Measurements from ENCODE around the gene ATP8B1. TPM values are rescaled to one million over a fixed set of nuclear protein-coding genes. Genes with fewer than 3 reads are reported as not detected.

Gene ATP8B1
- total RNA-seq, 1 experiment from 2014 or later, result 24.8 TPM

DNA sequence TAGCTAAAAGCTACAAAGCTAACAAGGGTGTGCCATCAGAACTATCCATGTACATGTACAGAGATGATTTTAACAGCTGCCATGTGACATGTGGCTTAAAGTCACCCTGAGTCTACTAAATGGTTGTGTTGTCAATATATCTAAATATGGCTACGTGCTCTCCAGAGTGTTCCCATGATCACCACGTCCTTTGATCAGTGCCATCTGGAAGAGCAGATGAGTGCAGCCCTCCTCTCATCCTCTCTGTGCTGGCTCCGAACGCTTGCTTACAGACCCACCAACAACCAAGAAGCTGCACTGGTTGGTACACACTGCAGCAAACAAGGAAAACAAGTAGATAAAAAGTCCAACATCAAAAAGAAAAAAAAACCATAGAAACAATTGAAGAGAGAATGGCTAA lies 92.9 kb downstream of the ATP8B1 start:
- Histone ChIP-seq H3K9me3 (ENCODE audit: low read length) (no peaks in the 10 kb centered on the region), H3K79me2 (ENCODE audit: low read length) (peaks cover 21% of the 10 kb centered on the region), H3F3A (ENCODE audit: low read length, unreplicated experiment) (no peaks in the 10 kb centered on the region), H3K27me3 (ENCODE audit: low read length) (no peaks in the 10 kb centered on the region), H3K4me1 (ENCODE audit: insufficient read depth, low read length) (peaks cover 36% of the 10 kb centered on the region), H3K4me2 (ENCODE audit: low read length) (no peak overlapping the region), H3K36me3 (ENCODE audit: low read depth, low read length) (no peaks in the 10 kb centered on the region; the same call in 1 of the 2 replicates), H3K9ac (ENCODE audit: low read length) (no peak overlapping the region), H2AFZ (ENCODE audit: low read length) (no peak overlapping the region), H4K20me1 (ENCODE audit: low read length) (no peaks in the 10 kb centered on the region), H3K9me2 (replicated peaks; ENCODE audit: low read length) (no peaks in the 10 kb centered on the region), H3K27ac (ENCODE audit: low read length) (no peak overlapping the region), H3K4me3 (ENCODE audit: low read length) (no peak overlapping the region)
- BruUV-seq (replicated peaks), result no TSS peak
- TF ChIP-seq EZH2 (IDR thresholded peaks at IDR 0.05; ENCODE audit: low read length, unreplicated experiment) (no peak), EZH2phosphoT487 (IDR thresholded peaks at IDR 0.05; ENCODE audit: borderline replicate concordance, low read length) (no peak)
- TF ChIP-seq, protein P1, sequence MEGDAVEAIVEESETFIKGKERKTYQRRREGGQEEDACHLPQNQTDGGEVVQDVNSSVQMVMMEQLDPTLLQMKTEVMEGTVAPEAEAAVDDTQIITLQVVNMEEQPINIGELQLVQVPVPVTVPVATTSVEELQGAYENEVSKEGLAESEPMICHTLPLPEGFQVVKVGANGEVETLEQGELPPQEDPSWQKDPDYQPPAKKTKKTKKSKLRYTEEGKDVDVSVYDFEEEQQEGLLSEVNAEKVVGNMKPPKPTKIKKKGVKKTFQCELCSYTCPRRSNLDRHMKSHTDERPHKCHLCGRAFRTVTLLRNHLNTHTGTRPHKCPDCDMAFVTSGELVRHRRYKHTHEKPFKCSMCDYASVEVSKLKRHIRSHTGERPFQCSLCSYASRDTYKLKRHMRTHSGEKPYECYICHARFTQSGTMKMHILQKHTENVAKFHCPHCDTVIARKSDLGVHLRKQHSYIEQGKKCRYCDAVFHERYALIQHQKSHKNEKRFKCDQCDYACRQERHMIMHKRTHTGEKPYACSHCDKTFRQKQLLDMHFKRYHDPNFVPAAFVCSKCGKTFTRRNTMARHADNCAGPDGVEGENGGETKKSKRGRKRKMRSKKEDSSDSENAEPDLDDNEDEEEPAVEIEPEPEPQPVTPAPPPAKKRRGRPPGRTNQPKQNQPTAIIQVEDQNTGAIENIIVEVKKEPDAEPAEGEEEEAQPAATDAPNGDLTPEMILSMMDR (conservative IDR thresholded peaks at IDR 0.05; ENCODE audit: low read depth, low read length), result no peak
- CTCF ChIA-PET, result no interaction called here
- intact Hi-C loops (cut with micrococcal nuclease), result no loop called here
- no peak for DNase-seq
- ATAC-seq, result no peak
- POLR2A ChIA-PET (ENCODE audit: unreplicated experiment), result no interaction called here

DNA sequence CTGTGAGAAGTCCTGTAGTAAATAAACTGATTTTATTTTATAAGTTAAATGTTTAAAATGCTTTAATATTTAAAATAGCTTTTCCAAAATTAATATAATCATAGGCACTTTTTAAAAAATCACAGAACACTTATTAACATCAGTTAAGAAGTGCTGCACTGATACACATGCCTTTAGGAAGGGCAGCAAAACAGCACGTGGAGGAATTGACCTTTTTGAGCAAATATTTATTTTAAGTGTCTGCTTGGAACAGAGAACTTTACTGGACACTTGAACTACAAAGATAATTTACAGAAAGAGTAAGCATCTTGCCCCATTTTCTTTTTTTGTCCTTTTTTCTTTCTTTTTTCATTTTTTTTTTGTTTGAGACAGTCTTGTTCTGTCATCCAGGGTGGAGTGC lies 93.8 kb downstream of the ATP8B1 start:
- Histone ChIP-seq H3K9ac (ENCODE audit: low read length) (no peak overlapping the region), H2AFZ (ENCODE audit: low read length) (no peak overlapping the region), H3K4me3 (ENCODE audit: low read length) (no peak overlapping the region), H4K20me1 (ENCODE audit: low read length) (no peaks in the 10 kb centered on the region), H3K27ac (ENCODE audit: low read length) (no peak overlapping the region), H3K79me2 (ENCODE audit: low read length) (peaks cover 12% of the 10 kb centered on the region), H3K9me3 (ENCODE audit: low read length) (no peaks in the 10 kb centered on the region), H3F3A (ENCODE audit: low read length, unreplicated experiment) (no peaks in the 10 kb centered on the region), H3K4me1 (ENCODE audit: insufficient read depth, low read length) (peaks cover 32% of the 10 kb centered on the region), H3K4me2 (ENCODE audit: low read length) (no peak overlapping the region), H3K27me3 (ENCODE audit: low read length) (no peaks in the 10 kb centered on the region), H3K9me2 (replicated peaks; ENCODE audit: low read length) (no peaks in the 10 kb centered on the region), H3K36me3 (ENCODE audit: low read depth, low read length) (no peaks in the 10 kb centered on the region; the same call in 1 of the 2 replicates)
- intact Hi-C loops (cut with micrococcal nuclease), result no loop called here
- DNase-seq (no peak), ATAC-seq (no peak)
- POLR2A ChIA-PET (ENCODE audit: unreplicated experiment), result no interaction called here
- no TSS peak for BruUV-seq (replicated peaks)
- TF ChIP-seq, protein P1 (conservative IDR thresholded peaks at IDR 0.05; ENCODE audit: low read depth, low read length), result no peak
- TF ChIP-seq EZH2 (IDR thresholded peaks at IDR 0.05; ENCODE audit: low read length, unreplicated experiment), result no peak
- no peak for TF ChIP-seq EZH2phosphoT487 (IDR thresholded peaks at IDR 0.05; ENCODE audit: borderline replicate concordance, low read length)
- CTCF ChIA-PET, result interaction anchor here (0.5 kb wide), 1 partner anchor 343 kb away, joined by 3 read pairs; no protein-coding TSS in a partner anchor

DNA sequence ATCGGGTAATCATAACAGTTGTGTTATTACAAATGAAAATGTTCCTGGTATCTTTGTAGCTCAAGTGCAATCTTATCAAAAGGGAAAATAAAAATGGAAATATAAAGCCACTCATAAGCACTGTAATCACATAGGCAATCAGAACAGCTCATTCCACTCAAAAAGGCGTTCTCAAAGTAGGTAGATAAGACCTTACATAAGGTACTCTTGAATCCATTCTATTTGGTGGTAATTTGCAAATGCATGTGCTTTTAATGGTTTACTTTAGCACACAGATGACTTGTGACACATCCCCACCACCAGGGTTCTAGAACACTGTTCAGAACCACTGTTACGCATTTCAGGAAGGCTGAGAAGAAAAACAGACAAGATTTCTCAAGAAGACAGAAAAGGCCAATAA lies 94.8 kb downstream of the ATP8B1 start:
- Histone ChIP-seq H3K9ac (ENCODE audit: low read length) (no peak overlapping the region), H3K9me2 (replicated peaks; ENCODE audit: low read length) (no peaks in the 10 kb centered on the region), H3K4me1 (ENCODE audit: insufficient read depth, low read length) (peaks cover 32% of the 10 kb centered on the region), H3K36me3 (ENCODE audit: low read depth, low read length) (no peaks in the 10 kb centered on the region; the same call in 1 of the 2 replicates), H3K27me3 (ENCODE audit: low read length) (no peaks in the 10 kb centered on the region), H3K27ac (ENCODE audit: low read length) (no peak overlapping the region), H4K20me1 (ENCODE audit: low read length) (no peaks in the 10 kb centered on the region), H3K4me2 (ENCODE audit: low read length) (no peak overlapping the region), H3F3A (ENCODE audit: low read length, unreplicated experiment) (no peaks in the 10 kb centered on the region), H3K79me2 (ENCODE audit: low read length) (0 out of 2 replicates have a peak, but pooled peaks cover 6% of the 10 kb centered on the region), H2AFZ (ENCODE audit: low read length) (no peak overlapping the region), H3K9me3 (ENCODE audit: low read length) (no peaks in the 10 kb centered on the region), H3K4me3 (ENCODE audit: low read length) (no peak overlapping the region)
- ATAC-seq, result no peak
- DNase-seq, result no peak
- no peak for TF ChIP-seq EZH2 (IDR thresholded peaks at IDR 0.05; ENCODE audit: low read length, unreplicated experiment)
- TF ChIP-seq, protein P1 (conservative IDR thresholded peaks at IDR 0.05; ENCODE audit: low read depth, low read length), result no peak
- TF ChIP-seq EZH2phosphoT487 (IDR thresholded peaks at IDR 0.05; ENCODE audit: borderline replicate concordance, low read length), result no peak
- POLR2A ChIA-PET (ENCODE audit: unreplicated experiment), result interaction anchor here (0.6 kb wide), 1 partner anchor 231 kb away, joined by 3 read pairs; no protein-coding TSS in a partner anchor
- no TSS peak for BruUV-seq (replicated peaks)
- CTCF ChIA-PET, result no interaction called here
- intact Hi-C loops (cut with micrococcal nuclease), result no loop called here
